Omental fat pad (tissue), 4 donors: ENCODE results near the gene MLXIP. TPM values are rescaled to one million over a fixed set of nuclear protein-coding genes. Genes with fewer than 3 reads are reported as not detected.
"Not testable (repeated sequence)": the region's sequence is repeated elsewhere in the genome, so short reads cannot be mapped to it uniquely, and the experiment has no call there.

ENCODE experiments used
- ATAC-seq: fragments of 150-250 bp; one replicate; pipeline ENCODE4 v1.9.1; 2016; ENCODE audit warnings: mild to moderate bottlenecking, moderate library complexity; ENCODE audit not compliant: low FRiP score
- DNase-seq: peaks from one replicate; pipeline ENCODE4 v3.0.0-alpha.2; 2019; ENCODE audit warnings: low spot score
- total RNA-seq, 4 donors: library from RNA; depleted of rRNA; stranded (reverse); fragments of >200 nt; gene quantifications; one replicate each; pipeline ENCODE4 v1.1.0, GENCODE V29; 2016
- TF ChIP-seq, protein P1 (sequence below), 3 donors: fragments of 450-650 bp; IDR thresholded peaks; one replicate each; pipeline ENCODE4 v1.5.1; 2016 to 2017; ENCODE audit warnings: antibody characterized with exemption in 3 of 3, mild to moderate bottlenecking in 3 of 3, moderate library complexity in 2 of 3

Gene MLXIP
- total RNA-seq, 4 donors from 2014 or later = 17.4 to 49.6 (median 32.6) TPM

DNA sequence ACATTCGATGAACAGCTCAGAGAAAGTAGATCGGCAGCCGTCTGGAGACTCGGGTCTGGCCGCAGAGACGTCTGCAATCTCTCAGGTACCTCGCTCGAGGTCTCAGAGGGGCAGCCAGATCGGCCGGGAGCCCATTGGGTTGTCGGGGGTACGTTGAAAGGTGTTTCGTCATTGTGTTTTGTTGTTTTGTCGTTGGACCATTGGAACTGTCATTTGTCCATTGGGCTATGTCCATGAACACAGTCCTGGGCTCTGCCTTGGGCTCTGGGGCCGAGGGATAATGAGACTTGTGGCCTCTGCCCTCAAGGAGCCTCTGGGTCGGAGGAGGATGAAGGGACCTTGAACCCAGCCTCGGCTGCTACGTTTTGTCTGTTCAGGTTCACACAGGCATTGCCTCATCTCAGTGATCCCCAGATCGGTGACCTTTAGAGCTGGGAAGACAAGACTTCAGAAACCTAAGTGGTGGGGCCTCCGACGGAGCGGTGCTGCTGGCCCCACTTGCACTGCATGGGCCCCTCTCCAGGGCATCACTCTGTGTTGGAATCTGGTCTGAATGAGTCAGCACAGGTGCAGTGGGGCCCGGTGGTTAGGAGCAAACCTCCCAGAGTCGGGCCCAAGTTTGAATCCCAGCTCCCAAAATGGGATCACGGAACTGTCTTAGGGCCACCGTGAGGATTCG lies 23.6 kb upstream of the MLXIP start:
- TF ChIP-seq, protein P1, sequence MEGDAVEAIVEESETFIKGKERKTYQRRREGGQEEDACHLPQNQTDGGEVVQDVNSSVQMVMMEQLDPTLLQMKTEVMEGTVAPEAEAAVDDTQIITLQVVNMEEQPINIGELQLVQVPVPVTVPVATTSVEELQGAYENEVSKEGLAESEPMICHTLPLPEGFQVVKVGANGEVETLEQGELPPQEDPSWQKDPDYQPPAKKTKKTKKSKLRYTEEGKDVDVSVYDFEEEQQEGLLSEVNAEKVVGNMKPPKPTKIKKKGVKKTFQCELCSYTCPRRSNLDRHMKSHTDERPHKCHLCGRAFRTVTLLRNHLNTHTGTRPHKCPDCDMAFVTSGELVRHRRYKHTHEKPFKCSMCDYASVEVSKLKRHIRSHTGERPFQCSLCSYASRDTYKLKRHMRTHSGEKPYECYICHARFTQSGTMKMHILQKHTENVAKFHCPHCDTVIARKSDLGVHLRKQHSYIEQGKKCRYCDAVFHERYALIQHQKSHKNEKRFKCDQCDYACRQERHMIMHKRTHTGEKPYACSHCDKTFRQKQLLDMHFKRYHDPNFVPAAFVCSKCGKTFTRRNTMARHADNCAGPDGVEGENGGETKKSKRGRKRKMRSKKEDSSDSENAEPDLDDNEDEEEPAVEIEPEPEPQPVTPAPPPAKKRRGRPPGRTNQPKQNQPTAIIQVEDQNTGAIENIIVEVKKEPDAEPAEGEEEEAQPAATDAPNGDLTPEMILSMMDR (IDR thresholded peaks at IDR 0.05) = no peak
- no peak for ATAC-seq
- DNase-seq = no peak

DNA sequence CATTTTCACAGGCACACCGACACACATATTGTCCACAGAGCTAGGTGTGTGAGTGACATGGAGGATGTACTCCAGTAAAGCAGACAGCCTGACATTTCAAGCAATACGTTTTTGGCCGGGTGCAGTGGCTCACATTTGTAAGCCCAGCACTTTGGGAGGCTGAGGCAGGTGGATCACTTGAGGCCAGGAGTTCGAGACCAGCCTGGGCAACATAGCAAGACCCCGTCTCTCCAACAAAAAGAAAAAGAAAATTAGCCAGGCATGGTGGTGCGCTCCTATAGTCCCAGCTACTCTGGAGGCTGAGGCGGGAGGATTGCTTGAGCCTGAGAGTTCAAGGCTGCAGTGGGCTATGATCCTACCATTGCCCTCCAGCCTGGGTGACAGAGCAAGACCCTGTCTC lies 22.1 kb upstream of the MLXIP start:
- not testable (repeated sequence) for DNase-seq, ATAC-seq

DNA sequence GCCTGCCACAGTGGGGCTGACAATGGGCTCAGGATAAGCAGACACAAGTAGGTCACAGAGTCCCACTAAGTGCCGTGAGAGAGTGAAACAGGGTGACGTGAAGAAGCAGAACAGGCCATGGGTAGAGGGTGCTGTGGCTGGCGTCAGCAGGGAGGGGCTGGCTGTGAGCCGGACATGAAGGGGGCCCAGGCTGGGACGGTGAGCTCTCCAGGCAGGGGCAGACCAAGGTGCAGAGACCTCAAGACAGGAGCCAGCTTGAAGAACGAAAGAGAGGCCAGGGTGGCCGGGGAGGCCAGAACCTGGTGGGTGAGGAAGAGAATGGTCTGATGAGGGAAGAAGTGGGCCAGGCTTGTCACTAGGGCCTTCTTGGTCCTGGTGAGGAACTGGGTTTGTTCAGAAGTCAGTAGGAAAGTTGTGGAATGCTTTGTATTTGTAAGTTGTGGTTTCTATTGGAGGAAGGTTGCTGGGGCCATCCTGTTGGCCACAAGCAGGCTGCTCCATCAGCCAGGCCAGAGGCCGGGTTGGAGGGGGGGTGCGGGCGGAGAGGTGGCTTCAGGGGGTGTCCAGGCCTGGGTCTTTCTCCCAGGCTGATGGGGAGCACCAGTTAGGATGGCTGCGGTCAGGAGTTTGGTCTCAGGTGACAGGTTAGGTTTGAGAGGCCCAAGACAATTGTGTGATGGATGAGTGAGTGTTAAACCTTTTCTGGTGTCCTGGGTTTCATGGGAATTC lies 21.4 kb upstream of the MLXIP start:
- TF ChIP-seq, protein P1 (IDR thresholded peaks at IDR 0.05) = no peak
- no peak for ATAC-seq
- no peak for DNase-seq

DNA sequence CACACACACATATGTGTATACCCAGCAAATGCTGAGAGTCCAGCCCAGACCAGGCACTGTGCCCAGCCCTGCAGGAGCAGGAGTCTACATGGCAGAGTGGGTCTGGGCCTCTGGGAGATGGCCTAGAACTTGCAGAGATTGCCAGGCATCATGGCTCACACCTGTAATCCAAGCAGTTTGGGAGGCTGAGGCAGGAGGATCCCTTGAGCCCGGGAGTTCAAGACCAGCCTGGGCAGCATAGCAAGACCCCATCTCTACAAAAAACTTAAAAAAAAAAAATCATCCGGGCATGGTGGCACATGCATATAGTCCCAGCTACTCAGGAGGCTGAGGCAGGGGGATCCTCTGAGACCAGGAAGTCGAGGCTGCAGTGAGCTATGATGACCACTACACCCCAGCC lies 20.8 kb upstream of the MLXIP start:
- TF ChIP-seq, protein P1 (IDR thresholded peaks at IDR 0.05) = no peak
- ATAC-seq (no peak), DNase-seq (no peak)

DNA sequence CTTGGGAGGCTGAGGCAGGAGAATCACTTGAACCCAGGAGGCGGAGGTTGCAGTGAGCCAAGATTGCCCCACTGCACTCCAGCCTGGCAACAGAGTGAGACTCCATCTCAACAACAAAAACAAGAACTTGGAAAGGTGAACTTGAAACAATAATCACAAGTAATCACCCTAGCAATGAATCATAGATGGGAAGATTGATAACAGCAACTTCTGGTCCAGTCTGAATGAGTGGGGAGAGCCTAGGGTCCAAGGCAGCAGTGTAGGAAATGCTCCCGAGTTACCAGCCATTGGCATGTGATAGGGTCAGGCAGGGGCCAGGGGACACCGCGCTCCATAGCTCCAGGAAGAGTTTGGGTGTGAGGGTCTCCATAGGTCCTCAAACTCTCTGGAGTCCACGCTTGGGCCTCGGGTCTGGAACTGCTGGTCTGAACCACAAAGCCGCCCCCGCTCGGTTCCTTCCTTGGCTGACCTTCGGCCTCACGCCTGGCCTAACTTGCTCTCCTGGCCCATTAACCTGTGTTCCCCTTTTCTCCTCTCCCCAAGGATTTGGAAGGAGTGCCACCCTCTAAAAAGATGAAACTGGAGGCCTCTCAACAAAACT lies 19.9 kb upstream of the MLXIP start:
- TF ChIP-seq, protein P1 (IDR thresholded peaks at IDR 0.05) = no peak
- ATAC-seq = no peak
- no peak for DNase-seq

DNA sequence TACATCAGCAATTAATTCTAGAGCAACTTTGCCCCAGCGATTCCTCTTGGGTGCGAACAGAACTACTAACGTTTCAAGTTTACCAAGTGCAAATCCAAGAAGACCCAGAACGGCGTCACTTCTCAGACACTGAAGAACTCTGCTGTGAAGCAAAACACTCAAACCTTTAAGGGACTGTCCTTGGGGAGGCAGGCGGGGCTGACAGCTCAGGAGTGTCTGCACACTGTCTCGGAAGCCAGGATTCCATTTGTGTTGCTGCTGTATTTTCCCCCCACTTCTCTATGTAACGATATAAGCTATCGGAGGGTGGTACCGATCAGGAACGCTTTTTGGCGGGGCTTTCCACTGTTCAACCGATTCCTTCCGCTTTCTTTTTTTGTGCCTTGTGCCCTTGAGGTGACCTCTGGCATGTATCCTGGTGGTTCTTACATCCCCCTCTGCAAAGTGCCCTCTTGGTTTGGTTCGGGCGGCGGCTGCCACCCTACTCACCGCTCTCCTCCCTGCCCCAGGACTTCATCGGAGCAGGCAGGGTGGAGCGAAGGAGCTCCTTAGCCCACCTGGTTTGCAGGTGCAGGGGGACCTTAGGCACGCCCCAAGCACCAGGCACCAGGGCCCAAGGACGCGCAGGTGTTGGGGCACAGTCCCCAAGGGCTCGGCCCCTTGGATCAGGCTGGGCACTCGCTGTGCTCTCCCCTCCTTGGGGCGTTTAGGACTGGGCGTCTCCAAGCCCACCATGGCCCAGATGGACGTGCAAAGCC lies 19.2 kb upstream of the MLXIP start:
- TF ChIP-seq, protein P1 (IDR thresholded peaks at IDR 0.05) = no peak
- ATAC-seq (no peak), DNase-seq (no peak)

DNA sequence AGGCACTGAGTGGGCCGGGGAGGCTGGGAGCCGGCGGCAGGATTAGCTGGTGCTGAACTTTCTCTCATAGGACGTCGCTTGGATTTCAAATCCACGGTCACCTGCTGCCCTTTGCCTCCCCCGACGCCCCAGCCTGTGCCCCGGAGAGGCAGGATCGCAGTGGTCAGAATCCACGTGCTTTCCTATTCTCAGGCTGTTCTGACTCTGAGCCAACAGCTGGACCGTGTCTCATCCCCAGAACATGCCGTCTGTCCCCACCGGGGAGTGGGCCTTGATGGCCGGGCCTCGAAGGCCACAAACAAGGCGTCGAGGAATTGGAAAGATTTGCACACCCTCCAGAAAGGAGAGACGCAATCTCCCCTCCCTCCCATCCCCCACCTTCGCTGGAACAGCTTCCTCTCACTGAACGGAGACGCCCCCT lies 18.5 kb upstream of the MLXIP start:
- no peak for DNase-seq
- no peak for ATAC-seq
- TF ChIP-seq, protein P1 (IDR thresholded peaks at IDR 0.05) = no peak
